ENCODE results near the gene MET.

MET gene

GRCh38 chr7:116644628-116645027 is 27.4 kb upstream of the MET start:
- no peak for TF ChIP-seq CTCF (IDR thresholded peaks at IDR 0.05; ENCODE audit: low read depth, low read length)
- no peak for DNase-seq
- H3K27me3 ChIP-seq: no peaks in the 10 kb centered on the region
- no peaks in the 10 kb centered on the region for H3K4me1 ChIP-seq
- no peaks in the 10 kb centered on the region for H3K36me3 ChIP-seq
- no peak overlapping the region for H3K4me3 ChIP-seq (ENCODE audit: low read depth, low read length)
- H3K9me3 ChIP-seq: no peaks in the 10 kb centered on the region

GRCh38 chr7:116647290-116647689 is 24.7 kb upstream of the MET start:
- no peak for TF ChIP-seq CTCF (IDR thresholded peaks at IDR 0.05; ENCODE audit: low read depth, low read length)
- Histone ChIP-seq H3K4me3 (ENCODE audit: low read depth, low read length) (no peak overlapping the region), H3K4me1 (no peaks in the 10 kb centered on the region)

GRCh38 chr7:116647861-116648260 is 24.1 kb upstream of the MET start:
- TF ChIP-seq CTCF (IDR thresholded peaks at IDR 0.05; ENCODE audit: low read depth, low read length): no peak

More at GRCh38 chr7:116647290-116647689, 24.7 kb upstream of the MET start:
- H3K27me3 ChIP-seq: no peaks in the 10 kb centered on the region
- no peaks in the 10 kb centered on the region for H3K9me3 ChIP-seq
- no peaks in the 10 kb centered on the region for H3K36me3 ChIP-seq
- no peak for DNase-seq

GRCh38 chr7:116650436-116650835 is 21.6 kb upstream of the MET start:
- H3K27me3 ChIP-seq: no peaks in the 10 kb centered on the region
- no peaks in the 10 kb centered on the region for H3K4me1 ChIP-seq
- H3K36me3 ChIP-seq: no peaks in the 10 kb centered on the region
- no peak for DNase-seq
- no peak overlapping the region for H3K4me3 ChIP-seq (ENCODE audit: low read depth, low read length)
- TF ChIP-seq CTCF (IDR thresholded peaks at IDR 0.05; ENCODE audit: low read depth, low read length): no peak
- H3K9me3 ChIP-seq: no peaks in the 10 kb centered on the region

More at GRCh38 chr7:116647861-116648260, 24.1 kb upstream of the MET start:
- Histone ChIP-seq H3K9me3 (no peaks in the 10 kb centered on the region), H3K27me3 (no peaks in the 10 kb centered on the region), H3K4me3 (ENCODE audit: low read depth, low read length) (no peak overlapping the region), H3K4me1 (no peaks in the 10 kb centered on the region), H3K36me3 (no peaks in the 10 kb centered on the region)
- DNase-seq: no peak

- no peak for DNase-seq
- no peak for TF ChIP-seq CTCF (IDR thresholded peaks at IDR 0.05; ENCODE audit: low read depth, low read length)
- H3K36me3 ChIP-seq: no peaks in the 10 kb centered on the region
- no peaks in the 10 kb centered on the region for H3K27me3 ChIP-seq
- no peaks in the 10 kb centered on the region for H3K4me1 ChIP-seq
- no peaks in the 10 kb centered on the region for H3K9me3 ChIP-seq
- H3K4me3 ChIP-seq (ENCODE audit: low read depth, low read length): no peak overlapping the region
Measured at GRCh38 chr7:116652793-116653192, 19.2 kb upstream of the MET start.

- Histone ChIP-seq H3K36me3 (no peaks in the 10 kb centered on the region), H3K9me3 (no peaks in the 10 kb centered on the region), H3K27me3 (no peaks in the 10 kb centered on the region), H3K4me3 (ENCODE audit: low read depth, low read length) (no peak overlapping the region), H3K4me1 (no peaks in the 10 kb centered on the region)
- no peak for DNase-seq
- TF ChIP-seq CTCF (IDR thresholded peaks at IDR 0.05; ENCODE audit: low read depth, low read length): no peak
Measured at GRCh38 chr7:116653204-116653603, 18.8 kb upstream of the MET start.

Measured in BE2C (cell line).